ENCODE results near the gene DCTN2. TPM values are rescaled to one million over a fixed set of nuclear protein-coding genes. Genes with fewer than 3 reads are reported as not detected.

DCTN2 gene
- total RNA-seq, 1 donor from 2014 or later: 65.8 TPM

- no peak for DNase-seq (ENCODE audit: low read depth)
- peaks cover 42% of the 10 kb centered on the region for H3K36me3 ChIP-seq (ENCODE audit: control insufficient read depth, insufficient read depth, low read length)
- no peak overlapping the region for H3K4me3 ChIP-seq (ENCODE audit: low read depth, low read length)
- H3K27me3 ChIP-seq (ENCODE audit: control insufficient read depth, insufficient read depth, low read length): no peaks in the 10 kb centered on the region
- no peak for FAIRE-seq
- TF ChIP-seq CTCF (IDR thresholded peaks at IDR 0.05; ENCODE audit: insufficient read depth, low read length, severe bottlenecking): no peak
Measured at GRCh38 chr12:57531836-57532235, 15.2 kb downstream of the DCTN2 start.

DNA sequence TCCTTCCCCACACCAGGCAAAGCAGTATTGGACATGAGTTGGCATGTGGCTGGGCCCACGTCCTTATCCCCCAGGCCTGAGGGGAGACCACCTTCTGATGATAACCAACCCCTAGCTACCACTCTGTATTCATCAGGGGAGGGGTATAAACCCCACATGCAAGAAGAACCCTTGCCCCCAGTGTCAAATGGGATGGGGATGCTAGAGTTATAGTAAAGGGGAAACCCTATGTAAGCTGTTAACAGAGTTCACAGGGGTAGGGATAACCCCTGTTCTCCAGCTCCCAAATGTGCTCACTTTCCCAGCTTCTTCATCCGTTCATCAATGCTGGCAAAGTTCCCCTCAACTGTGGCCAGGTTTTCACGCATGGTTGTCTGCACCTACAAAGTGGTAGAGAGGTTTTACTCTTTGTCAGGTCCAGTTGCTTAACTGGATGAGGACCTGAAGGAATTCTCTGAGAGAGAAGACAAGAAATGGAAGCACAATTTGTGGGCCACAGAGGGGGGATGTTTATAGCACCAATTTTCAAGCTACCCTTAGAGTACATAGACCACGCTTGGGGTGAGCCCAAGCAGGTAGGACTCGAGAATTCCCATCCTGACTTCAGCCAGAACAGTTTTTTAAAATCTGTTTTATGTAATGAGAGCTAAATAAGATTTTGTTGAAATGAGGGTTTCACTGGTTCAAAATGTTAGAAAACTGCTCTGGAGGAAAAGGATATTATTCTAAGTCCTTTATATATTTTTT is 16.4 kb downstream of the DCTN2 start:
- no peak overlapping the region for H3K4me3 ChIP-seq (ENCODE audit: low read depth, low read length)
- H3K36me3 ChIP-seq (ENCODE audit: control insufficient read depth, insufficient read depth, low read length): peaks cover 48% of the 10 kb centered on the region
- FAIRE-seq (no peak), DNase-seq (ENCODE audit: low read depth) (no peak)
- H3K27me3 ChIP-seq (ENCODE audit: control insufficient read depth, insufficient read depth, low read length): no peaks in the 10 kb centered on the region
- no peak for TF ChIP-seq CTCF (IDR thresholded peaks at IDR 0.05; ENCODE audit: insufficient read depth, low read length, severe bottlenecking)

DNA sequence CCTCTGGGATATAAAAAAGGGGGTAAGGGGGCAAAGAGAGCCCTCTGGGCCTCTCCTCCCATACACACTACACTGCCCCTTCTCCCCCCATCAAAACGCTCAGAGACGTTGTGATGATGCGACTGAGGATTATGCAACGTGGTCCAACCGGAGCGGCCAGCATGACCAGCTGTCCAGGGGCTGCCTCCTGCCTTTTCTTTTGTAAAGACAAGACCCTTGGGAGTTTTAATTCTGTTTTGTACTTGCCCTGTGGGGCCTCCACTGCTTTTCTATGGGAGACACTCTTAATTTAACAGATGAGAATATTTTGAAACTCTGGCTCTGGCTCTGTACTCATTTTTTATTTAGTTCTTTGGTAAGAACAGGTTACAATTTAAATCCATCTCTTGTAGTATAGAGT is 17.2 kb downstream of the DCTN2 start:
- TF ChIP-seq CTCF (IDR thresholded peaks at IDR 0.05; ENCODE audit: insufficient read depth, low read length, severe bottlenecking): no peak
- Histone ChIP-seq H3K4me3 (ENCODE audit: low read depth, low read length) (no peak overlapping the region), H3K36me3 (ENCODE audit: control insufficient read depth, insufficient read depth, low read length) (peaks cover 49% of the 10 kb centered on the region), H3K27me3 (ENCODE audit: control insufficient read depth, insufficient read depth, low read length) (no peaks in the 10 kb centered on the region)
- no peak for DNase-seq (ENCODE audit: low read depth)
- FAIRE-seq: no peak

DNA sequence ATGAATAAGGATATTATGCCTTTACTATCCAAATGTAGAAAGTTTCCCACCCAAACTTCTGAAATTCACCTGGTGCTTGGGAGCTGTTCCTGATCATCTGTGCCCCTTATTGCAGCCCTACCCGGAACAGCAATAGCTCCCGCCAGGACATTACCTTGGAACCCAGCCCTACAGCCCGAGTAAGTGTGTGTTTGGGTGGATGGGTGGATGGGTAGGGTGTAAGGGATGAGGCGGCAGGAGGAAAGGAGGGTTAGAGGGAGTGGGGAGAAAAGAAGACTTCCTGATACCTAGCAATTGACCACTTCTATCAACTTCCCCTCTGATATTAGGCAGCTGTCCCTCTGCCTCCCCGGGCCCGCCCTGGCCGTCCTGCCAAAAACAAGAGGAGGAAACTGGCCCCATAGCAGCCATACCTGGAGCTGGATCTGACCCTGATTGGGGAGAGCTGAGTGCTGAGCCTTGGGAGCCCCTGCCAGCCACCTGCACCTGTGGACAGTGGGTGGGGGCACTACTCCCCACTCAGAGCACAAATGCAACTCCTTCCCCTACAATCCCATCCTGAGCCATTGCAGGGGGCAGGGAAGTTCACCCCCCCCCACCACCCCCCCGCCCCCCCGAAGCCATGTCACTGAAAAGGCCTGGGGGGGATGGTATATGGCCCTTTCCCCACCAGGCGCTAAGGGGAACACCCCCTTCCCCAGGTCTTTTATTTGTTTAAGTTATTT is 18.0 kb downstream of the DCTN2 start:
- no peak for DNase-seq (ENCODE audit: low read depth)
- Histone ChIP-seq H3K36me3 (ENCODE audit: control insufficient read depth, insufficient read depth, low read length) (peaks cover 52% of the 10 kb centered on the region), H3K27me3 (ENCODE audit: control insufficient read depth, insufficient read depth, low read length) (no peaks in the 10 kb centered on the region), H3K4me3 (ENCODE audit: low read depth, low read length) (no peak overlapping the region)
- TF ChIP-seq CTCF (IDR thresholded peaks at IDR 0.05; ENCODE audit: insufficient read depth, low read length, severe bottlenecking): no peak
- FAIRE-seq: no peak

DNA sequence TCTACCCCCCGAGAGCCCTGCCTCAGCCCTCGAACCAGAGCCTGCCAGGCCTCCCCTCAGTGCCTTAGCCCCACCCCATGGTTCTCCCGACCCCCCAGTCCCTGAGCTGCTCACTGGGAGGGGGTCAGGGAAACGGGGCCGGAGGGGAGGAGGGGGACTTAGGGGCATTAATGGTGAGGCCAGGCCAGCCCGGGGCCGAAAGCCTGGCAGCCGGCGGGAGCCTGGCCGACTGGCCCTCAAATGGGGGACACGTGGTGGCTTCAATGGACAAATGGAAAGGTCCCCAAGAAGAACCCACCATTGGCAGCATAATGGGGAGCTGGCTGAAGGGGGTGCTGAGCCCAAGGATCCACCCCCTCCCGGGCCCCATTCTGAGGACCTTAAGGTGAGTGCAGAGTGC is 18.8 kb downstream of the DCTN2 start:
- FAIRE-seq (no peak), DNase-seq (ENCODE audit: low read depth) (no peak)
- Histone ChIP-seq H3K36me3 (ENCODE audit: control insufficient read depth, insufficient read depth, low read length) (peaks cover 48% of the 10 kb centered on the region), H3K27me3 (ENCODE audit: control insufficient read depth, insufficient read depth, low read length) (no peaks in the 10 kb centered on the region), H3K4me3 (ENCODE audit: low read depth, low read length) (no peak overlapping the region)
- no peak for TF ChIP-seq CTCF (IDR thresholded peaks at IDR 0.05; ENCODE audit: insufficient read depth, low read length, severe bottlenecking)

All from bronchial epithelial cell (primary cell).